HG03280 (cell line): Measurements from ENCODE around the gene DPYD.

Experiments used
- ATAC-seq: cut with Tn5 transposase; IDR thresholded peaks from one replicate; pipeline ENCODE4 v1.9.1; 2021; ENCODE audit warnings: mild to moderate bottlenecking, moderate library complexity; ENCODE audit not compliant: unreplicated experiment

Gene DPYD

DNA sequence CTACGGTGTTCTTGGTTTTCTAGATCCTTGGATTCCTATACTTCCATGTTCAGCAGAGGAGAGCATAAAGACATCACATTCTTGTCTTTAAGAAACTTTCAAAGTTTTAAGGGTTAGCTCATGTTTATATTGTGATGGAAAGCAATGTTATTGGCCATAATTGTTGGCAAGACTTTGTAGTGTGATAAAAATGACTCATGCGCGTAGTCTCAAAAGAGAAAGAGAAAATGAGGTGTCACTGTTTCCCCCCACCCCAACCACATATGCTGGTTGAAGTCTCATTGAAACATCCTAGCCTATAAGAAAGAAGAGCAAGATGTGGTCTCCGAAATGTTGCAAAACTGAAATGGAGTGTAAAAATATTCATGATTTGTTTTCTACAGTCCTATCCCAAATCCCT is 850.5 kb downstream of the DPYD start:
- no peak for ATAC-seq

DNA sequence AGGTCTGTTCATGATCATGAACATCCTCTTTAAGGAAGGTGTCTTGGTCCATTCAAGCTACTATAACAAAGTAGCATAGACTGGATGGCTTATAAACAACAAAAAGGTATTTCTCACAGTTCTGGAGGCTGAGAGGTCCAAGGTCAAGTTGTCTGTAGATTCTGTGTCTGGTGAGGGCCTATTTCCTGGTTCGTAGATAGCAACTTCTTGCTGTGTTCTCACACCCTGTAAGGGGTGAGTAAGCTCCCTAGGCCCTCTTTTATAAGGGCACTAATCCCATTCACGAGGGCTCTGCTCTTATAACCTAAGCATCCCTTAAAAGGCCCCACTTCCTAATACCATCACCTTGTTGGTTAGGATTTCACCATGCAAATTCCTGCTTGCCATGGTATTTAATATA is 851.5 kb downstream of the DPYD start:
- no peak for ATAC-seq

DNA sequence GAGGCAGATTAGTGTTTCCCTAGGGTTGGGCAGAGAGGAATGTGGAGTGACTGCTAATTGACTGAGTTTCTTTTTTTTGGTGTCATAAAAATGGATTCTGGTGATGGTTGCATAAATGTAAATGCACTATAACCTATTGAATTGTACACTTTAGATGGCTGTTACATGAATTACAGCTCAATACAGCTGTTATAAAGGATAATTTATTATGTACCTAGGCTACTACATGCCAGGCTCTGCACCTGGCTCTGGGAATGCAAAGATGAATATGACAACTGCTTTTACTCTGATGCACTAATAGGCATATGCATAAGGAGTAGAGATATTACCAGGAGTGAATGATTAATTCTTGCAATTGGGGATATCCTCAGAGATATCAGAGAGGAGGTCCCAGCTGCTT is 854.0 kb downstream of the DPYD start:
- ATAC-seq = no peak

DNA sequence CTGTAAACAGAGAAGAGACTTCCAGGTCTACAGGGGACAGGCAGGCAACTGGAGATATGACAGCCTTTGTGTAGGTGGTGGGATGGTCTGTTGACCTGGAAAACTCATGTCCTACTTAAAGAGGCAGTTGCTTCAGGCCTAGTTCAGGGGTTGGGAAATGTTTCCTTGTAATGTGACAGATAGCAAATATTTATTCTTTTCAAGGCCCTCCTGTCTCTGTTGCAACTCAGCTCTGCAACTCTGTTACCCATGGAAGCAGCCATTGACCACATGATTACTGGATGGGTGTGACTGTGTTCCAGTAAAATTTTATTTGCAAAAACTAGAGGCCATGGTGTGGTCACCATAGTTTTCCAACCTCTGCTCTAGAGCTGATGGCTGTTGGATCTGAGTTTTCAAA is 857.3 kb downstream of the DPYD start:
- no peak for ATAC-seq

DNA sequence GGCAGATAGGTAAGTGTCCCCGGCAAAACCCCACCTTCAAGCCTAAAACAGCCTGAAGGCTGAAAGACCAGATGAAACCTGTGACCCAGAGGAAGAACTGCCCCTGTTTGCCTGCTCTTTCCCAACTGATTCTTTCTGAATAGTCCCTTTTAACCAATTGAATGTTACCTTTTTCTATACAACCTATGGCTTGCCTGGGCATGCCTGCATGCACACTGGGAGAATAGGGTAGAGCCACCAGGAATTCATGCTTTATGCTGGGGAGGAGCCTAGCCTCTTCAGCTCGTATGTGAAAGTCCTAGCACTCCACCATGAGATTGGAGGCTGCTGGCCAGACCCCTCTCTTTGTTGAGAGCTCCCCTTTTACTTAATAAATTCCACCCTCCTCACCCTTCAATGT is 859.2 kb downstream of the DPYD start:
- no peak for ATAC-seq

DNA sequence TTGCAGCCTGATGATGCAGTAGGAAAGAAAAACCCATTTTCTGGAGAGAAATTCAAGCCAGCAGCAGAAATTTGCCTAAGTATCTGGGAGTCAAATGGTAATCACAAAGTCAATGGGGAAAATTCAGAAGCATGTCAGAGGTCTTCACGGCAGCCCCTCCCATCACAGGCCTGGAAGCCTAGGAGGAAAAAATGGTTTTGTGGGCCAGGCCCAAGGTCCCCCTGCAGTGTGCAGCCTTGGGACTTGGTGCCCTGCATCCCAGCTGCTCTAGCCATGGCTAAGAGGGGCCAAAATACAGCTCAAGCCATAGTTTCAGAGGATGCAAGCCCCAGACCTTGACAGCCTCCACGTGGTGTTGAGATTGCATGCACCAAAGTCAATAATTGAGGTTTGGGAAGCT is 864.4 kb downstream of the DPYD start:
- no peak for ATAC-seq

DNA sequence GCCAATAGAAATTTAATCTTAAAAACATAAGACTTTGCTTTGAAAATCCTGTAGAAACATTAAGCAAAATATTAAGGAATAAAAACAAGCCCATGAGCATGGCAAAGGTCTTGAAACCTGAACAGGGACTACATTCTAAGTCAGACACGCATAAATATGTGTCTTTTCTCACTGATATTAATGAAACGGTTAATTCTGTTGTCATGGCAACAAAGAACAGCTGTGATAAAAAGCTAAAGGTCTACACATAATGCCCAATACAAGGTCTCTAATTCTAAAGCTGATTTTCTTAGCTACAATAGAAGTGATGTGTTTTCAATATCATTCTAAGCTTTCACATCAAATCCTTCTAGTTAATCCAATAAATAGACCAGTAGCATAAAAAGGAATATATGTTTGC is 867.6 kb downstream of the DPYD start:
- no peak for ATAC-seq

DNA sequence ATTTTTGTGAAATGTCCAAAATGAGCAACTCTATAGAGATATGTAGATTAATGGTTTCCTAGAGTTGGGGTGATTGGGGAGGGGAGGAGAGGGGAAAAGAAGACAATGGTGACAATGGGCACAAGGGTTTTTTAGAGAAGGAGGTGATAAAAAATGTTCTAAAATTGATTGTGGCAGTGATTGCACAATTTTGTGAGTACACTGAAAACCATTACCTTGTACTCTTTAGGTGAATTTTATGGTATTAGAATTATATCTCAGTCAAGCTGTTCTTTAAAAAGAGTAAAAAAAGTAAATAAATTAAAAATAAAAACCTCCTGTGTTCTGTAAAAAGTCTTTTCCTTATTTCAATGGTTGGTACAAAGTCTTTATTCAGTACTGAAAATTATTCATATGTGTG is 869.0 kb downstream of the DPYD start:
- no peak for ATAC-seq

DNA sequence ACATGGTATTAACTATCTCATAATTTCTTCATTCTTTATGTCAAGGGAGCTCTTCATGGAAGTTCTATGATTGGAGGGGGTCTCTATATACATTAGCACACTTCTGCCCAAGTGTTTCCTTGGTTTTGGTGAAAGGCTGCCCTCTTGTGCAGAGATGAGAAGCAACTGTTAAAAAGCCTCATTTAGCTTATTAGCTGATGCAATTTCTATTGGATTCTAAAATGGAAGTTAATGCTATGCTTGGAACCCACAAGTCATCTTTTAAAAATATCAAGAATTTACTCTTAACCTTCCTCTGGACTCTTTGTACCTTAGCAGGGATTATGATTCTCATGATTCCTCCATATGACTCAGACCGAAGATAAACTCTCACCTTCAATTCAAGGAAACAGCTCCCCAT is 870.3 kb downstream of the DPYD start:
- no peak for ATAC-seq

DNA sequence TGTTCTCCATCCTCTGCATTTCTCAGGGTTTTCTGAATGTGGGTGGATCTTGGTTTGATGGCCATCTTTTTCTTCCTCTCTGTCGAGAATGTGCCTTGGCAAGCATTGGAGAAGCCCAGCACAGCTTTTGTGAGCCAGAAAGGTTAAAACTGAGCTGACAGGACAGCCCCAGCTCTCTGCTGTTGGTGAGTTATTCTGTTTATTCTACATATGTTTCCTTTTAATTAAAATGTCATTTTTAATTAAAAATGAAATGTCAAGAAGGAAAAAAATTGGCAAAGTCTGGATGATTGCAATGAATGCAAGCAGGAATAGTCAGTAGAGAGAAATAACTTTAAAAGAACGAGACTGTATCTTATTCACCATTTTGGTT is 873.4 kb downstream of the DPYD start:
- no peak for ATAC-seq

DNA sequence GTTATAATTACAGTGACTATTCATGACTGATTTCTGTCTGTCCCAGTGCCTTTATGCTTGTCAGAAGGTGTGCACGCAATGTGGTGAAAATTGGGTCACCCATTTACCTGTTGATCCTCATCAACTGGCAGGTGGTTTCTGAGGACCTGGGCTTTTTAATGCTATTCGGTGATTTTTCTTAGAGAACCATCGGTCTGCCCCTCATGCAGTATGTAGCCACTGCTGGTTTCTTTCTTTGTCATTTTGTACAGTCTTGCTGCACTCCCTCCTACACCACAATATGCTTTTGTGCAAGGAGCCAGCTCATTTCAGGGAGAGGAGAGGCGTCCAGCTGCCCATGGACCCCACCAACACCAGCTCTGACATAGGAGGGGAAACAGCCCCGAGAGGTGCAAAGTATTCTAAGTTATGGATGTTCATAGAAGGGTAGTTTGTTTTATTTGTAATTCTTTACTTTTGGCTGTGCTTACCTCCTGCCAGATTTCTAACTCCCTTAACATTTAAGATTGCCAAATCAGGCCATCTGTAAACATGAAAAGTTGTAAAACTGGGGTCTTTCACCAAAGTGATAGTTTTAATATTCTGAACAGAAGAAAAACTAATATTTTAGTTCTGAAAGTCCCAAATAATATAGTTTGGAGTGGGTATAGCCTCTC is 873.9 kb downstream of the DPYD start:
- no peak for ATAC-seq

DNA sequence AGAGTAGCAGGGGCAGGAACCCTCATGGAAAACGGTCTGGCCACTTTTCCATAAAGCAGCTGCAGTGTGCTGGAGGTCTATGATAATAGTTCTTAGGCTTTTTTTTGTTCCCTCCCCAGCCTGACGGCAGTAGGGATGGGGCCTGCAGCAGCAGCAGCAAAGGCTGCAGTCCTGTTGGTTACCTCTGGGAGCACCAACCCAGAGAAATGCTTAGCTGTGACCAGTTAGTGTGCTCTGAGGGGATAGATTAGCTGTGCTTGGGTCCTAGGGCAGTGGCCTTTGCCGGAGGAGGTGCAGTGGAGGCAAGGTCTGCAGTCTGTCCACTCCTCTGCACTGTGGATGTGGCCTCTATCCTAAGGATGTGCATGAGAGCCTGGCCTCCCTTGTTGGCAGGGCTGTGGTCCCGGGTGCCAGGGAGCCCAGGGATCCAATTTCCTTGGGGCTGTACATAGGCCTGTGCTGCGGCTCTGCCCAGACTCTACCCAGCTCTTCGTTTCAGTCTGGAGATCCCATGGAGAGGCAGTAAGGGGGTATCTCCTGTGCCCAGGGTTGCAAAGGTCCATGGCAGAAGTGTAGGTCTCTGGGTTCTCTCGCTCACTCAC is 876.6 kb downstream of the DPYD start:
- no peak for ATAC-seq

DNA sequence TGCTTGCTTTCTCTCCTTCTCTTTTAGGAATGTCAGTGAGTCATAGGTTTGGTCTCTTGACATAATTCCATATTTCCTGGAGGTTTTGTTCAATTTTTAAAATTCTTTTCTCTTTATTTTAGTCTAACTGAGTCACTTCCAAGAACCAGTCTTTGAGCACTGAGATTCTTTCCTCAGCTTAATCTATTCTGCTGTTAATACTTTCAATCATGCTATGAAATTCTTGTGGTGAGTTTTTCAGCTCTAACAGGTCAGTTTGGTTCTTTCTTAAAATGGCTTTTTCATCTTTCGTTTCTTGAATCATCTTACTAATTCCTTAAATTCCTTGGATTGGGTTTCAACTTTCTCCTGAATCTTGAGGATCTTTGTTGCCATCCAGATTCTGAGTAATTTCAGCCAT is 878.3 kb downstream of the DPYD start:
- ATAC-seq = no peak

DNA sequence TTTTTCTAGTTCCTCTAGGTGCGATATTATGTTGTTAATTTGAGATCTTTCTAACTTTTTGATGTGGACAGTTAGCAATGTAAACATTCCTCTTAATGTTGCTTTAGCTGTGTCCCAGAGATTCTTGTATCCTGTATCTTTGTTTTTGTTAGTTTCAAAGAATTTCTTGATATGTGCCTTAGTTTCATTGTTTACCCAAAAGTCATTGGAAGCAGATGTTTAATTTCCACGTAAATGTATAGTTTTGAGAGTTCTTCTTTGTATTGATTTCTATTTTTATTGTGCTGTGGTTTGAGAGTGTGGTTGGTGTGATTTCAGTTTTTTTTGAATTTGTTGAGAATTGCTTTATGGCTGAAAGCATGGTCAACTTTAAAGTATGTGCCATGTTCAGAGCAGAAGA is 879.8 kb downstream of the DPYD start:
- ATAC-seq = no peak

DNA sequence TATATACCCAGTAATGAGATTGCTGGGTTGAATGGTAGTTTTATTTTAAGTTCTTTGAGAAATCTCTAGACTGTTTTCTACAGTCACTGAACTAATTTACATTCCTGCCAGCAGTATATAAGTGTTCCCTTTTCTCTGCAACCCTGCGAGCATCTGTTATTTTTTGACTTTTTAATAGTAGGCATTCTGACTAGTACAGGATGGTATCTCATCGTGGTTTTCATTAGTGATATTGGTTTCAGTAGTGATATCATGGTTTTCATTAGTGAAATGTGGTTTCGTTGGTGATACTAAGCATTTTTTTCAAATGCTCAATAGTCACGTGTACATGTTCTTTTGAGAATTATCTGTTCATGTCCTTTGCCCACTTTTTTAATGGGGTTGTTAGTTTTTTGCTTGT is 882.4 kb downstream of the DPYD start:
- ATAC-seq = no peak

DNA sequence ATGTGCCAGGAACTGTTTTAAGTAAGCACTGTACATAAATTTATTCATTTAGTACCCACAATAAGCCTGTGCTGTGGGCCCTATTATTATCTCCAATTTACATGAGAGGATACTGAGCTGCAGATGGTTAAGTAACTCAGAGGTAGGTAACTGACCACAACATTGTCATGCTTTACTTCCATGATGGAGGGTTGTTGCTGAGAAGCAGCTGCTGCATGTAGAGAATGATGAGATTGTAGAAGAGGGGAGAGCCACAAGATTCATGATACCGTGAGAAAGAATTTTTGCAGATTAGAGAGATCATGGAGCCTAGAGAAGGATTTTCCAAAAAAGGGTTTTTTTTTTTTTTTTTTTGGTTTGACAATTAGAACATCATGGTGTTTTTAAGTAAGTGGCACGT is 886.2 kb downstream of the DPYD start:
- no peak for ATAC-seq

DNA sequence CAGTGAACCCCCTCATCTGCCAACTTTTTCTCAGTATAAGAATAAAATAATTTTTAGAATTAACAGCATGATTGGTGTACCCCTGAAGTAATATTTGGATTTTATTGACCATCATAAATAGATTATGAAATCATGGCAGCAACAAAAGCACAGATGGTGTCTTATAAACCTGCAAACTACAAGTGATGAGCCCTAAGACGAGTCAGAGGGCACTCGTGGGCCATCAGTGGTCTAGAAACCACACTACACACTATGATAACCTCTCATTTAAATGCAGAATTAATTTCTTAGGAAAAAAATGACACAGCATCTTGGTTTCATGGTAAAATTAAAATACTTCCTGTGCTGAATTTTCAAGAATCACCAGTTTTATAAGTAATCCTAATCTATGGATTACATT is 886.9 kb downstream of the DPYD start:
- no peak for ATAC-seq
